RWPE1 (cell line): ENCODE results near the gene ESPL1.
A peak's percentile ranks its signal among the peaks of the same experiment; 100 is the strongest.

Experiments used
- CTCF ChIA-PET: fragments of 350-600 bp; sonication (Branson Sonifier 250); formaldehyde crosslinking; extraction: SDS; loops from one replicate; lab custom pipeline; 2021; lab: Yijun Ruan, JAX
- POLR2A ChIA-PET: fragments of 400-600 bp; formaldehyde crosslinking; extraction: SDS; loops from one replicate; lab custom pipeline; 2020; ENCODE audit warnings: antibody characterized with exemption; ENCODE audit not compliant: low non-redundant PET; lab: Yijun Ruan, JAX
- DNase-seq: peaks from one replicate; pipeline ENCODE4 v3.0.0; 2012; ENCODE audit warnings: low spot score
- H3K27ac ChIP-seq: fragments of 450-650 bp; 2 replicates; pipeline ENCODE4 v1.5.1; 2017
- TF ChIP-seq, protein P1 (sequence below): fragments of 450-650 bp; conservative IDR thresholded peaks from 2 replicates; pipeline ENCODE4 v1.5.1; 2017; ENCODE audit warnings: low read depth, mild to moderate bottlenecking

ESPL1 gene

DNA sequence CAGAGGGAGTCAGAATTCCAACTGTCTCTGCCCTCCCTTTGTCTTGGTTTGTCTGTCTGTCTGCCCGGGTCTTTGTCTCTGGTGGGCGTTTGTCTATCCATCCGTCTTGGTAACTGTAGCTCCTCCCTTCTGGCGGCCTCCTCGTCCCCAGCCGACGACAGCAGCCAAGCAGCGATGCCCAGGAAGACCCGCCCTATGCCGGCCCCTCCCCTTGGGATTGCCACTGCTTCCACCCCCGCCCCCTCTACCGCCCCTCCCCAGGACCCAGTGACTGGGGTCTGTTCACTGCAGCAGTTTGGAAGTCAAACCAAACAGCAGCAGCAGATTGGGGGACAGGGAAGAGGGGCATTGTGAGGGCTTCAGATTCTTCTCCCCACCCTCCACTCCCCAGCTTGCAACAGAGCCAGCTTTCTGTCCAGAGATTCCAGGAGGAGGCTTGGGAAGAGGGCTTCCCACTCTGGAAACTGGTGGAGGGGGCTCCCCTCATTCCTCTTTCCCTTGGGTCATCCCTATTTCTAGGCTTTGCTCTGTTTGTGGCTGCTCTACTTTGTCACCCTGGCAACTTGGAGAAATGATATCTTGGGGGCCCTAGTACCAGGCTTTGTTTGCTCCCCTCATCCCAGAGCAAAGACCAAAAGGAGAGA lies 33.7 kb upstream of the ESPL1 start:
- peak overlapping the region; percentile 98 for H3K27ac ChIP-seq
- POLR2A ChIA-PET = no interaction called here
- CTCF ChIA-PET = no interaction called here
- TF ChIP-seq, protein P1, sequence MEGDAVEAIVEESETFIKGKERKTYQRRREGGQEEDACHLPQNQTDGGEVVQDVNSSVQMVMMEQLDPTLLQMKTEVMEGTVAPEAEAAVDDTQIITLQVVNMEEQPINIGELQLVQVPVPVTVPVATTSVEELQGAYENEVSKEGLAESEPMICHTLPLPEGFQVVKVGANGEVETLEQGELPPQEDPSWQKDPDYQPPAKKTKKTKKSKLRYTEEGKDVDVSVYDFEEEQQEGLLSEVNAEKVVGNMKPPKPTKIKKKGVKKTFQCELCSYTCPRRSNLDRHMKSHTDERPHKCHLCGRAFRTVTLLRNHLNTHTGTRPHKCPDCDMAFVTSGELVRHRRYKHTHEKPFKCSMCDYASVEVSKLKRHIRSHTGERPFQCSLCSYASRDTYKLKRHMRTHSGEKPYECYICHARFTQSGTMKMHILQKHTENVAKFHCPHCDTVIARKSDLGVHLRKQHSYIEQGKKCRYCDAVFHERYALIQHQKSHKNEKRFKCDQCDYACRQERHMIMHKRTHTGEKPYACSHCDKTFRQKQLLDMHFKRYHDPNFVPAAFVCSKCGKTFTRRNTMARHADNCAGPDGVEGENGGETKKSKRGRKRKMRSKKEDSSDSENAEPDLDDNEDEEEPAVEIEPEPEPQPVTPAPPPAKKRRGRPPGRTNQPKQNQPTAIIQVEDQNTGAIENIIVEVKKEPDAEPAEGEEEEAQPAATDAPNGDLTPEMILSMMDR = no peak
- no peak for DNase-seq

DNA sequence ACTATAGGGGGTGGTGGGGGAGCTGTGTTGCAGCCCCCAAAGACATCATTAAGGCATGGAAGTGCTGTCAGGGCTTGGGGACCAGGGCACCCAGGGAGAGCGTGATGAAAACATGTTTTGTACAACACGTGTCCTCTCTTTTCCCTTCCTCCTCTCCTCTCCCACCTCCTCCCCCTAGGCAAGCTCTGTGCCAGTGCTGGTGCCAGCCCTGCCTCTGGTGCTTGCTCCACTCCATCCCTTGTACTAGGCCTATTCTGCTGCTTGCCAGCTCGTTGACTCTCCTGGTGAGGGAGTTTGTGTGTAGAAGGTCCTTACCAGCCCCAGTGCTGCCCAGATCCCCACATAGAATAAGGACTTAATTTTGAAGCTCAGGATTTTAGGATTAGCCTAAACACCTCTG lies 32.9 kb upstream of the ESPL1 start:
- CTCF ChIA-PET = no interaction called here
- POLR2A ChIA-PET = no interaction called here
- H3K27ac ChIP-seq = peak overlapping the region; percentile 98
- TF ChIP-seq, protein P1 = no peak
- DNase-seq = no peak

DNA sequence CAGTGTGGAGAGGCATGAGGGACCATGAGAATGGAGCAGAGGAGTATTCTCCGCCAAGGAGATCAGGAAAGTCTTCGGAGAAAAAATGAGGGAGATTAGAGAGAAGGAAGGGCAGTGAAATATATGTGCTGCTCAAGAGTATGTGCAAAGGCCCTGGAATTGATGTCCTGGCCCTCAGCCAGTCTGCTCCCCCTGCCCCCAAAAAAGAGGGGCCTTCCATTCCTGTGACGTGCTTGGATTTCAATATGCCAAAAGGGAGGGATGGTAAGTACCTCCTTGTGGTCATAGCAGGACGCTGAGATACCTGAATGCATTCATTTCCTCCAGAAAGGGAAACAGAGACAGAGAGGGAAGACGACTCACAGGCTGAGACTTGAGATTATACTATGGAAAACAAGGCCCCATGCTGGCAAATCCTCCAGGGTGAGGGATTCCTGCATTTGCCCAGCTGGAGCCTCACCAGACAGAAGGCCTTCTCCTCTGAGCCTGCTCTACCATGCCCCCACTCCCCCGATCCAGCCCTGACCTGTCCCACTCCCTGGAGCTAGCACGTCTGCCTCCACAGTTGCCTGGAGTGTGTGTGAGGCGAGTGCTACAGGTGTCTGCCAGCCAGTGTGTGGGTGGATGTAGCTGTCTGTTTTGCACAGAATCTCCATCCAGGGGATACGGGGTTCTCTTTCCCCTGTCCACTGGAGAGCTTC lies 32.2 kb upstream of the ESPL1 start:
- DNase-seq = no peak
- TF ChIP-seq, protein P1 = no peak
- POLR2A ChIA-PET = no interaction called here
- H3K27ac ChIP-seq = peak overlapping the region; percentile 49
- CTCF ChIA-PET = interaction anchor here (0.9 kb wide), 1 partner anchor 15 kb away, joined by 3 read pairs; a partner anchor contains a TSS

DNA sequence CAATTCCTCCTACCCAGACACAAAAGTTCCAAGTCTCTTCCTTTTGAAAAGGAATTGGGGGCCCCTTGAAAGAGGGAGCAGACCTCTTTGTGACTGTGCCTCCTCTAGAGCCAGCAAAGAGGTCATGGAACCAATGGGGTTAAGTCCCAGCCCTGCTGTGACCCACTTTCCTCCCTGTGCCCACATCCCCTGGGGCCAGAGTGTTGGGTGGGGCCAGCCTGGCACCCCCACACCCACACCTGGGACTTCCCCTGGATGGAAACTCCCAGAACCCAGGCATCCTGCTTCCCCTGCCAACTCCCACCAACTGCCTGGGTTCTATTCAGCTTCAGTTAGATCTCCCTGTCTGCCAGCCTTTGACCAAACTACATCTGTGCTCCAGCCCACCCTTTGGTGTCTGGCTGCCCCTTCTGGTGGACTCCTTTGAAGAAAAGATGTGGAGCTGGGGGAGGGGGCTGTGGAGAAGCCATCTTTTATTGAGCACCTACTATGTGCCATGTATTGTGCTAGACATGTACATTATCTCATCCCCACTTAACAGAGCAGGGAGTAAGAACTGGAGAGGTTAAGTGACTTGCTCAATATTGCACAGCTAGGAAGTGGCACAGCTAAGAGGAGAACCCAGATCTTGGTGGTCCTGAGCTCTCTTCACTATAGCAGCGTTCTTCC lies 31.5 kb upstream of the ESPL1 start:
- ChIA-PET CTCF (interaction anchor here (0.9 kb wide), 1 partner anchor 15 kb away, joined by 3 read pairs; a partner anchor contains a TSS), POLR2A (no interaction called here)
- DNase-seq = no peak
- TF ChIP-seq, protein P1 = no peak
- peak overlapping the region; percentile 49 for H3K27ac ChIP-seq

DNA sequence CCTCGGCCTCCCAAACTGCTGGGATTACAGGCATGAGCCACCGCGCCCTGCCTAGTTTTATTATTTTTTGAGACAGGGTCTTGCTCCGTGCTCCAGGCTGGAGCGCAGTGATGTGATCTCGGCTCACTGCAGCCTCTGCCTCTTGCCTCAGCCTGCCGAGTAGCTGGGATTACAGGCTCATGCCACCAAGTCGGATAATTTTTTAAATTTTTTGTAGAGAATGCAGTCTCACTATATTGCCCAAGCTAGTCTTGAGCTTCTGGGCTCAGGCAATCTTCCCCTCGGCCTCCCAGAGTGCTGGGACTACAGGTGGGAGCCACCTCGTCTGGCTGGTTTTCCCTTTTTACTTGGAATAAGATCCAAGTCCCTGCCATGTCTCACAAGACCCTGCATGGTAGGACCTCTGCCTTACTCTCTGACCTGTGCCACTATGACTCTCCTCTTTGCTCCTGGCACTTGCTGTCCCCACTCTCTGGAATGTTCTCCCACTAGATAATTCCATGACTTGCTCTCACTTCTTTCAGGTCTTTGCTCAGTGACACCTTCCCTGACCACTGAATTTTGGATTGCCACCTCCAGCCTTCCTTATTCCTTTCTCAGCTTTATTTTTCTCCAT lies 28.3 kb upstream of the ESPL1 start:
- CTCF ChIA-PET = interaction anchor here (1.0 to 1.2 kb wide), 2 partner anchors 26 to 80 kb away, joined by 4 read pairs; no protein-coding TSS in a partner anchor
- TF ChIP-seq, protein P1 = no peak
- POLR2A ChIA-PET = interaction anchor here (0.6 kb wide), 1 partner anchor 14 kb away, joined by 4 read pairs; no protein-coding TSS in a partner anchor
- no peak overlapping the region for H3K27ac ChIP-seq
- DNase-seq = no peak
